ENCODE measurements around the gene RNASET2.

Gene RNASET2

GRCh38 chr6:166997768-166998255, 41.5 kb upstream of the RNASET2 start:
- TF ChIP-seq CTCF (IDR thresholded peaks at IDR 0.05) = peak; percentile 53

- no peak for TF ChIP-seq CTCF (IDR thresholded peaks at IDR 0.05)
These were observed 41.0 kb upstream of the RNASET2 start for GRCh38 chr6:166997348-166997747.

- TF ChIP-seq CTCF (IDR thresholded peaks at IDR 0.05) = no peak
These were observed 40.1 kb upstream of the RNASET2 start for GRCh38 chr6:166996406-166996805.

- peak; percentile 76 for TF ChIP-seq CTCF (IDR thresholded peaks at IDR 0.05)
These were observed 33.2 kb upstream of the RNASET2 start for GRCh38 chr6:166989427-166990032.

GRCh38 chr6:166988674-166989201, 32.4 kb upstream of the RNASET2 start:
- no peak for TF ChIP-seq CTCF (IDR thresholded peaks at IDR 0.05)

- no peak for TF ChIP-seq CTCF (IDR thresholded peaks at IDR 0.05)
These were observed 31.6 kb upstream of the RNASET2 start for GRCh38 chr6:166987930-166988329.

- TF ChIP-seq CTCF (IDR thresholded peaks at IDR 0.05) = no peak
These were observed 31.1 kb upstream of the RNASET2 start for GRCh38 chr6:166987448-166987847.
